Activated T-cell treated with anti-CD3 and anti-CD28 coated beads for 1 hour (primary cell): ENCODE results near the gene ZP1.

ENCODE experiments used
- DNase-seq: peaks from one replicate; pipeline ENCODE4 v3.0.0-alpha.2; 2020; ENCODE audit warnings: low read depth

ZP1 gene

GRCh38 chr11:60844045-60844869 is 23.1 kb upstream of the ZP1 start:
- no peak for DNase-seq

- no peak for DNase-seq
Measured at GRCh38 chr11:60844870-60845221, 22.5 kb upstream of the ZP1 start.

- DNase-seq = no peak
Measured at GRCh38 chr11:60845338-60845737, 22.0 kb upstream of the ZP1 start.

- no peak for DNase-seq
Measured at GRCh38 chr11:60847281-60847680, 20.1 kb upstream of the ZP1 start.

DNA sequence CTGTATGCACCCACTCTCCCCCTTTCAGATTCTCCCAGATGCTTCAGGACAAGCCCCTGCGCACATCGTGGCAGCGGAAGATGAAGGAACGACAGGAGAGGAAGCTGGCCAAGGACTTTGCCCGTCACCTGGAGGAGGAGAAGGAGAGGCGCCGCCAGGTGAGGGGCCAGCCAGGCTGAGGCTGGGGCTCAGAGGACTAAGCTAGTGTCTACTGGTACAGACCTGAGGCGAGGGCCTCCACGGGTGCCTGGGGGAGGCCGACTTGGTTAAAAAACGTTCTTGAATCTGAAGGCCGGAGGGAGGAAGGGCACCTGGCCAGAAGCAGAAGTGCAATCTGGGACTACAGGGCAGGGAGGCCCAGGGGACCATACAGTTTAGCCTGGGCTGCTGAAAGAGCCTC is 19.4 kb upstream of the ZP1 start:
- no peak for DNase-seq

DNA sequence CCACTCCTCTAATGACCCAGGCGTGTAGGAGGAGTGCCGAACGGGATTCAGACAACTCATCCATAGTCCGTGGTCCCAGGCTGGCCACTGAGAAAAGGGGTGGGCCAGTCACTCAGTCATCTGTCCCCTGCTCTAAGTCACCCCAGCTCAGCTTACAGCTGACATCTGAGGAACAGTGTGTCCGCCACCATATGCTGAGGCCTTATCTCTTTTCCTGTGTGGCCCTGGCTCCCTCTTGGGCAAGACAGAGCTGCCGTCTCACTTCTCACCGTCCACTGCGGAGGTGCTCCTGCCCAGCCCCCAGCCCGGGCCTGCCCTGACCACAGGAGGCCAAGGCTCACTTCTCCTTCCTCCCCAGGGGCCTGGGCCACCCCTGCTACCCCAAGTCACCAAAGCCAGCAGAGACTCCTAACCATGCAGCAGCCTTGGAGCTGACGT is 18.6 kb upstream of the ZP1 start:
- DNase-seq = no peak

GRCh38 chr11:60849641-60850520 is 17.5 kb upstream of the ZP1 start:
- DNase-seq = no peak

- DNase-seq = no peak
Measured at GRCh38 chr11:60851327-60852104, 15.8 kb upstream of the ZP1 start.

GRCh38 chr11:60852117-60852981 is 15.0 kb upstream of the ZP1 start:
- DNase-seq = no peak

GRCh38 chr11:60852982-60853950 is 14.1 kb upstream of the ZP1 start:
- DNase-seq = no peak

- no peak for DNase-seq
Measured at GRCh38 chr11:60854140-60854846, 13.0 kb upstream of the ZP1 start.

DNA sequence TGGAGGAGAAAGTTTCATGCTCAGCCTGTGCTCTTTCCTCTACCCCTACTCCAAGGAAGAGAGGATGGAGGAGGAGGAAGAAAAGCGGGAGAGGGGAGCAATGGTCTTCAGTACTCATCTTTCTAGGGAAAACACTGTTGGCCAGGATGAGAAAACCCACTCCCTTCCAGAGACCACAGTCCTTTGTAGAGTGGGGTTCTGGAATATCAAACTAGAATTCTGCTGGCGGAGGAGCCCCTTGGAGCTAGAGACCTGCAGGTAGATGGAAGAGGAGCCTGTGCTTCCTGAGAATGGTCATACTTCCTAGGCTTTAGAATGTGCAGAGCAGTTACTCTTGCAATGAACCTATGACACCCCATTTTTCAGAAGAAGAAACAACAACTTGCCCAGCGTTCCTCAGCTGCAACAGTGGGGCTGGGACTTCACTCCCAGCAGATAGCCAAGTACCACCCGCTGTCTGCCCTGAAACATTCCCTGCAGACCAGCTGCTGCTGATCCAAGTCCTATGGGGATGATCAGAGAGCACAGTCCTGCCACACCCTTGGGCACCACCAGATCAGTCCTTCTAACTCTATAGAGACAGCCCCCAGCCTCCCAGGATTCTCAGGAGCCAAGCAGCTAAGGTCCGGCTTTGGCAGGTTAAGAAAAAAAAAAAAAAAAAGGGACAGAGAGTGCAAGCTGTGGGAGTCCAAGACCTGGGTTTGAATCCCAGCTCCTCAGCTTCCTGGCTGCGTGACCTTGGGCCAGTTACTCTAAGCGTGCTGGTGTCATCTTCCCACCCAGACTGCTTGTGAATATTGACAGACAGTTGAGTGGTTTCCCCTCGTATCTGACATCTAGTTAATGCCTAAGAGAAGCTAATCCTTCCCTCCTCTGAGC is 12.3 kb upstream of the ZP1 start:
- no peak for DNase-seq

GRCh38 chr11:60855726-60856633 is 11.4 kb upstream of the ZP1 start, which contains the start of gene PTGDR2:
Gene PTGDR2, minus strand, starts transcription at chr11:60855950. Its CDS starts 2,228 bp downstream, at chr11:60853722.
- no peak for DNase-seq

GRCh38 chr11:60857378-60858232 is 9.7 kb upstream of the ZP1 start:
- DNase-seq = no peak

- DNase-seq = no peak
Measured at GRCh38 chr11:60858236-60858635, 9.1 kb upstream of the ZP1 start.

GRCh38 chr11:60858731-60859464 is 8.4 kb upstream of the ZP1 start:
- DNase-seq = no peak
